BE2C (cell line): ENCODE measurements around the gene INCA1.

Experiments used
- DNase-seq: peaks from one replicate; pipeline ENCODE4 v3.0.0-alpha.2; 2020
- H3K27me3 ChIP-seq: fragments of 250-450 bp; sonication (Bioruptor Pico); 2 replicates; pipeline ENCODE4 v1.5.1; 2020; ENCODE audit warnings: mild to moderate bottlenecking
- H3K36me3 ChIP-seq: fragments of 250-450 bp; sonication (Bioruptor Pico); 2 replicates; pipeline ENCODE4 v1.5.1; 2020; ENCODE audit warnings: mild to moderate bottlenecking
- H3K4me1 ChIP-seq: fragments of 250-450 bp; sonication (Bioruptor Pico); 2 replicates; pipeline ENCODE4 v1.5.1; 2020
- H3K4me3 ChIP-seq: 2 replicates; pipeline ENCODE4 v1.5.1; 2011; ENCODE audit warnings: low read depth, low read length
- H3K9me3 ChIP-seq: fragments of 250-450 bp; sonication (Bioruptor Pico); 2 replicates; pipeline ENCODE4 v1.5.1; 2020
- CTCF ChIP-seq: IDR thresholded peaks from 2 replicates; pipeline ENCODE4 v1.5.1; 2012; ENCODE audit warnings: mild to moderate bottlenecking, low read depth, low read length

The INCA1 gene

GRCh38 chr17:4986951-4987766 lies 10.2 kb downstream of the INCA1 start, which contains the start of gene CAMTA2:
Gene CAMTA2, minus strand, starts transcription at chr17:4987675. Its CDS starts 1,453 bp downstream, at chr17:4986222.
- Histone ChIP-seq H3K4me1 (no peaks in the 10 kb centered on the region), H3K36me3 (no peaks in the 10 kb centered on the region), H3K4me3 (peak within 1 kb of the TSS; percentile 66), H3K27me3 (no peaks in the 10 kb centered on the region), H3K9me3 (no peaks in the 10 kb centered on the region)
- TF ChIP-seq CTCF, result peak; percentile 60
- peak; percentile 82 for DNase-seq

- DNase-seq, result no peak
- no peaks in the 10 kb centered on the region for H3K9me3 ChIP-seq
- no peak for TF ChIP-seq CTCF
Observed at GRCh38 chr17:4986403-4986802, 10.9 kb downstream of the INCA1 start.

GRCh38 chr17:4982305-4982704 lies 15.0 kb downstream of the INCA1 start:
- no peak overlapping the region for H3K4me3 ChIP-seq
- no peaks in the 10 kb centered on the region for H3K36me3 ChIP-seq
- no peaks in the 10 kb centered on the region; the same call in 1 of the 2 replicates for H3K4me1 ChIP-seq
- TF ChIP-seq CTCF, result no peak
- H3K27me3 ChIP-seq, result no peaks in the 10 kb centered on the region
- DNase-seq, result no peak
- no peaks in the 10 kb centered on the region for H3K9me3 ChIP-seq

More at GRCh38 chr17:4986403-4986802, 10.9 kb downstream of the INCA1 start:
- no peaks in the 10 kb centered on the region for H3K27me3 ChIP-seq
- no peaks in the 10 kb centered on the region for H3K36me3 ChIP-seq
- H3K4me1 ChIP-seq, result no peaks in the 10 kb centered on the region
- peak overlapping the region; percentile 66 for H3K4me3 ChIP-seq

- peak; percentile 65 for TF ChIP-seq CTCF
- no peaks in the 10 kb centered on the region for H3K27me3 ChIP-seq
- DNase-seq, result peak; percentile 51
- no peaks in the 10 kb centered on the region; the same call in 1 of the 2 replicates for H3K4me1 ChIP-seq
- no peak overlapping the region for H3K4me3 ChIP-seq
- H3K9me3 ChIP-seq, result no peaks in the 10 kb centered on the region
- H3K36me3 ChIP-seq, result no peaks in the 10 kb centered on the region
Observed at GRCh38 chr17:4980644-4981216, 16.6 kb downstream of the INCA1 start.

GRCh38 chr17:4978726-4979125 lies 18.6 kb downstream of the INCA1 start:
- no peak overlapping the region for H3K4me3 ChIP-seq
- no peaks in the 10 kb centered on the region for H3K9me3 ChIP-seq
- TF ChIP-seq CTCF, result no peak
- DNase-seq, result no peak
- no peaks in the 10 kb centered on the region for H3K27me3 ChIP-seq
- no peaks in the 10 kb centered on the region; the same call in 1 of the 2 replicates for H3K4me1 ChIP-seq
- no peaks in the 10 kb centered on the region for H3K36me3 ChIP-seq
